SU-DHL-6 (cell line): ENCODE data around the gene C1orf52.

Experiments
- CTCF ChIP-seq: fragments of 200-600 bp; sonication (generic); IDR thresholded peaks from one replicate; pipeline ENCODE4 v1.5.1; 2017; ENCODE audit warnings: antibody characterized with exemption, mild to moderate bottlenecking, low read length, moderate library complexity; ENCODE audit not compliant: insufficient read depth, poor library complexity, severe bottlenecking
- EZH2phosphoT487 ChIP-seq: fragments of 200-600 bp; sonication (generic), shearing (Covaris generic); conservative IDR thresholded peaks from 2 replicates; pipeline ENCODE4 v1.6.1; 2018; ENCODE audit warnings: mild to moderate bottlenecking, antibody characterized with exemption, low read length, moderate library complexity, mixed read lengths

- TF ChIP-seq CTCF (no peak), EZH2phosphoT487 (no peak)
Measured at GRCh38 chr1:85284202-85284601, 24.7 kb upstream of the C1orf52 start.
